HepG2 (cell line): ENCODE data around the gene ATP10D. TPM values are rescaled to one million over a fixed set of nuclear protein-coding genes. Genes with fewer than 3 reads are reported as not detected.

Experiments used
- ERF ChIP-seq: IDR thresholded peaks from 2 replicates; pipeline ENCODE4 v1.6.1; 2018; ENCODE audit warnings: missing biosample characterization, missing genetic modification reagents
- GPBP1L1 ChIP-seq: sonication (generic); formaldehyde crosslinking; IDR thresholded peaks from 2 replicates; pipeline ENCODE4 v1.5.0; 2020; ENCODE audit warnings: mild to moderate bottlenecking, missing genetic modification reagents
- ISL2 ChIP-seq: sonication (generic); formaldehyde crosslinking; IDR thresholded peaks from 2 replicates; pipeline ENCODE4 v1.5.0; 2020; ENCODE audit warnings: missing genetic modification reagents
- KAT8 ChIP-seq: IDR thresholded peaks from 2 replicates; pipeline ENCODE4 v1.6.1; 2016; ENCODE audit warnings: missing genetic modification reagents, missing compliant biosample characterization
- KLF6 ChIP-seq: IDR thresholded peaks from 2 replicates; pipeline ENCODE4 v1.8.0; 2016; ENCODE audit warnings: missing biosample characterization, missing genetic modification reagents
- MED8 ChIP-seq: sonication (generic); formaldehyde crosslinking; IDR thresholded peaks from 2 replicates; pipeline ENCODE4 v1.8.1; 2023; ENCODE audit warnings: mild to moderate bottlenecking, missing genetic modification reagents; ENCODE audit not compliant: insufficient replicate concordance
- NFKBIZ ChIP-seq: IDR thresholded peaks from 2 replicates; pipeline ENCODE4 v1.6.1; 2018; ENCODE audit warnings: missing genetic modification reagents, missing compliant biosample characterization
- PAXIP1 ChIP-seq: sonication (generic); formaldehyde crosslinking; conservative IDR thresholded peaks from 2 replicates; pipeline ENCODE4 v1.4.0; 2020; ENCODE audit warnings: mild to moderate bottlenecking, missing genetic modification reagents, moderate library complexity
- POGK ChIP-seq: sonication (generic); formaldehyde crosslinking; conservative IDR thresholded peaks from 2 replicates; pipeline ENCODE4 v1.8.0; 2022; ENCODE audit warnings: mild to moderate bottlenecking, moderate library complexity, missing genetic modification reagents
- RAD51 ChIP-seq: fragments of 450-650 bp; IDR thresholded peaks from 2 replicates; pipeline ENCODE4 v1.6.1; 2016; ENCODE audit warnings: borderline replicate concordance
- RNF2 ChIP-seq: fragments of 450-650 bp; conservative IDR thresholded peaks from 2 replicates; pipeline ENCODE4 v1.6.1; 2016; ENCODE audit warnings: low read depth
- SATB2 ChIP-seq: sonication (generic); formaldehyde crosslinking; IDR thresholded peaks from 2 replicates; pipeline ENCODE4 v1.5.0; 2020; ENCODE audit warnings: missing genetic modification reagents
- SIN3B ChIP-seq: fragments of 150-350 bp; IDR thresholded peaks from 2 replicates; pipeline ENCODE4 v1.6.1; 2014; ENCODE audit warnings: low read length
- SMARCE1 ChIP-seq: fragments of 450-650 bp; IDR thresholded peaks from 2 replicates; pipeline ENCODE4 v1.6.1; 2017; ENCODE audit warnings: borderline replicate concordance
- SMYD3 ChIP-seq: sonication (generic); formaldehyde crosslinking; IDR thresholded peaks from 2 replicates; pipeline ENCODE4 v1.8.1; 2023; ENCODE audit warnings: mild to moderate bottlenecking, missing genetic modification reagents
- TSC22D2 ChIP-seq: sonication (generic); formaldehyde crosslinking; IDR thresholded peaks from 2 replicates; pipeline ENCODE4 v1.5.1; 2020; ENCODE audit warnings: missing genetic modification reagents, mild to moderate bottlenecking, borderline replicate concordance
- YEATS4 ChIP-seq: sonication (generic); formaldehyde crosslinking; IDR thresholded peaks from 2 replicates; pipeline ENCODE4 v1.4.0; 2020; ENCODE audit warnings: missing genetic modification reagents, borderline replicate concordance
- ZFY ChIP-seq: sonication (generic); formaldehyde crosslinking; IDR thresholded peaks from 2 replicates; pipeline ENCODE4 v1.4.0; 2020; ENCODE audit warnings: missing genetic modification reagents
- ZNF124 ChIP-seq: sonication (generic); formaldehyde crosslinking; IDR thresholded peaks from 2 replicates; pipeline ENCODE4 v1.4.0; 2020; ENCODE audit warnings: missing genetic modification reagents
- ZNF232 ChIP-seq: sonication (generic); formaldehyde crosslinking; IDR thresholded peaks from 2 replicates; pipeline ENCODE4 v1.4.0; 2020; ENCODE audit warnings: missing genetic modification reagents, borderline replicate concordance
- ZNF335 ChIP-seq: sonication (generic); formaldehyde crosslinking; IDR thresholded peaks from 2 replicates; pipeline ENCODE4 v1.4.0; 2020; ENCODE audit warnings: missing genetic modification reagents
- ZNF543 ChIP-seq: sonication (generic); formaldehyde crosslinking; IDR thresholded peaks from 2 replicates; pipeline ENCODE4 v1.4.0; 2020; ENCODE audit warnings: mild to moderate bottlenecking, missing genetic modification reagents
- ZNF772 ChIP-seq: sonication (generic); formaldehyde crosslinking; IDR thresholded peaks from 2 replicates; pipeline ENCODE4 v1.5.0; 2020; ENCODE audit warnings: mild to moderate bottlenecking, missing genetic modification reagents
- ZNF777 ChIP-seq: sonication (generic); formaldehyde crosslinking; IDR thresholded peaks from 2 replicates; pipeline ENCODE4 v1.4.0; 2020; ENCODE audit warnings: missing genetic modification reagents
- ZNF781 ChIP-seq: sonication (generic); formaldehyde crosslinking; IDR thresholded peaks from 2 replicates; pipeline ENCODE4 v1.5.1; 2020; ENCODE audit warnings: borderline replicate concordance, mild to moderate bottlenecking, missing genetic modification reagents; ENCODE audit errors: not compliant biosample characterization
- polyA plus RNA-seq, 8 experiments: library from polyadenylated mRNA; depleted of rRNA in 3 of 8; stranded (reverse) in 7 of 8; unstranded in 1 of 8; fragments of >200 nt; fragmentation: Illumina TruSeq in 4 of 8; extraction: Trizol in 4 of 8; gene quantifications; 2 replicates each; pipeline versions ENCODE4 v1.2.1 to v1.2.3, GENCODE V29; 2011 to 2016; ENCODE audit warnings: low read depth in 4 of 8, missing spikeins in 1 of 8, mixed read lengths in 1 of 8; ENCODE audit not compliant: insufficient read depth in 1 of 8
- total RNA-seq, 5 experiments: library from RNA; depleted of rRNA; stranded (reverse); fragments of >200 nt; fragmentation: Illumina TruSeq; extraction: Trizol; gene quantifications; 2 replicates each; pipeline ENCODE4 v1.2.3, GENCODE V29; 2016; ENCODE audit warnings: low read depth in 1 of 5

Gene ATP10D
- total and polyA plus RNA-seq, 2 of the 13 experiments (the other 11 are each of a cell fraction or from before 2014, with no cell fraction given), result 2.2 to 9.8 TPM

- TF ChIP-seq POGK, result peak; percentile 82
- peak; percentile 70 for TF ChIP-seq MED8
- 0 out of 2 replicates have a peak, but pooled peaks have one; percentile 37 for TF ChIP-seq ZNF335 (CRISPR knock-in tag)
- TF ChIP-seq ERF (CRISPR knock-in tag), result 0 out of 2 replicates have a peak, but pooled peaks have one; percentile 31
- peak; percentile 84 for TF ChIP-seq SMYD3 (CRISPR knock-in tag)
- peak; percentile 90 for TF ChIP-seq KAT8
- 0 out of 2 replicates have a peak, but pooled peaks have one; percentile 38 for TF ChIP-seq ISL2 (CRISPR knock-in tag)
- TF ChIP-seq SMARCE1, result no peak
- peak; percentile 88 for TF ChIP-seq ZFY (CRISPR knock-in tag)
- TF ChIP-seq NFKBIZ (CRISPR knock-in tag), result no peak
- peak; percentile 71; the same call in 1 of the 2 replicates for TF ChIP-seq SATB2 (CRISPR knock-in tag)
- no peak for TF ChIP-seq GPBP1L1 (CRISPR knock-in tag)
- peak; percentile 82 for TF ChIP-seq RNF2
- TF ChIP-seq ZNF543 (CRISPR knock-in tag), result no peak
- peak; percentile 56 for TF ChIP-seq ZNF781 (CRISPR knock-in tag)
- TF ChIP-seq SIN3B, result no peak
- TF ChIP-seq ZNF232 (CRISPR knock-in tag), result peak; percentile 84; the same call in 1 of the 2 replicates
- TF ChIP-seq KLF6 (CRISPR knock-in tag), result peak; percentile 65; the same call in 1 of the 2 replicates
- peak; percentile 99 for TF ChIP-seq RAD51
- TF ChIP-seq ZNF777, result peak; percentile 48; the same call in 1 of the 2 replicates
- peak; percentile 24; the same call in 1 of the 2 replicates for TF ChIP-seq TSC22D2 (CRISPR knock-in tag)
- TF ChIP-seq ZNF124 (CRISPR knock-in tag), result 0 out of 2 replicates have a peak, but pooled peaks have one; percentile 67
- TF ChIP-seq PAXIP1 (CRISPR knock-in tag), result peak; percentile 47
- TF ChIP-seq YEATS4 (CRISPR knock-in tag), result peak; percentile 75
- TF ChIP-seq ZNF772 (CRISPR knock-in tag), result peak; percentile 32; the same call in 1 of the 2 replicates
Measured at GRCh38 chr4:47463235-47463956, 21.7 kb upstream of the ATP10D start, which contains the start of gene COMMD8 (continued).
